Loucy (cell line): ENCODE results near the gene SMPX.

ENCODE experiments used
- H2AFZ ChIP-seq: fragments of 200-600 bp; sonication (generic); 2 replicates; pipeline ENCODE4 v1.6.0; 2016; ENCODE audit warnings: antibody characterized with exemption, mild to moderate bottlenecking, low read length, moderate library complexity
- H3F3A ChIP-seq: fragments of 200-600 bp; 2 replicates; pipeline ENCODE4 v1.6.0; 2016; ENCODE audit warnings: antibody characterized with exemption, low read depth, mild to moderate bottlenecking
- H3K27me3 ChIP-seq: fragments of 200-600 bp; sonication (generic); 2 replicates; pipeline ENCODE4 v1.6.1; 2014; ENCODE audit warnings: low read length, mild to moderate bottlenecking; ENCODE audit not compliant: insufficient read depth, poor library complexity, severe bottlenecking
- H3K36me3 ChIP-seq: fragments of 200-600 bp; sonication (generic); 2 replicates; pipeline ENCODE4 v1.6.1; 2016; ENCODE audit warnings: low read length; ENCODE audit not compliant: insufficient read depth
- H3K4me1 ChIP-seq: fragments of 200-600 bp; sonication (generic); 2 replicates; pipeline ENCODE4 v1.5.1; 2014; ENCODE audit warnings: low read length, mild to moderate bottlenecking; ENCODE audit not compliant: insufficient read depth, poor library complexity, severe bottlenecking
- H3K4me2 ChIP-seq: fragments of 200-600 bp; sonication (generic); 2 replicates; pipeline ENCODE4 v1.6.0; 2014; ENCODE audit warnings: antibody characterized with exemption, low read length, low read depth, mild to moderate bottlenecking; ENCODE audit not compliant: poor library complexity, severe bottlenecking
- H3K4me3 ChIP-seq: fragments of 200-600 bp; sonication (generic); 2 replicates; pipeline ENCODE4 v1.5.1; 2014; ENCODE audit warnings: low read length, mild to moderate bottlenecking, mixed read lengths; ENCODE audit not compliant: poor library complexity, severe bottlenecking
- H3K79me2 ChIP-seq: fragments of 200-600 bp; sonication (generic); 2 replicates; pipeline ENCODE4 v1.6.1; 2014; ENCODE audit warnings: low read length; ENCODE audit not compliant: insufficient read depth
- H3K9ac ChIP-seq: fragments of 200-600 bp; sonication (generic); 2 replicates; pipeline ENCODE4 v1.6.0; 2014; ENCODE audit warnings: mild to moderate bottlenecking, low read depth, low read length, moderate library complexity; ENCODE audit not compliant: poor library complexity, severe bottlenecking
- H3K9me2 ChIP-seq: fragments of 200-600 bp; sonication (generic); replicated peaks from 2 replicates; pipeline ENCODE4 v1.6.1; 2016; ENCODE audit warnings: low read depth, low read length, mixed read lengths
- H3K9me3 ChIP-seq: fragments of 200-600 bp; sonication (generic); 2 replicates; pipeline ENCODE4 v1.6.1; 2014; ENCODE audit warnings: mild to moderate bottlenecking, antibody characterized with exemption, low read length, low read depth; ENCODE audit not compliant: insufficient read depth
- H4K20me1 ChIP-seq: fragments of 200-600 bp; sonication (generic); 2 replicates; pipeline ENCODE4 v1.6.0; 2014; ENCODE audit warnings: antibody characterized with exemption, low read length, mild to moderate bottlenecking; ENCODE audit not compliant: insufficient read depth, poor library complexity, severe bottlenecking
- CTCF ChIP-seq: fragments of 200-600 bp; sonication (generic); conservative IDR thresholded peaks from 2 replicates; pipeline ENCODE4 v1.5.1; 2014; ENCODE audit warnings: mild to moderate bottlenecking, antibody characterized with exemption, low read length
- EZH2phosphoT487 ChIP-seq: fragments of 200-600 bp; IDR thresholded peaks from 2 replicates; pipeline ENCODE4 v1.6.1; 2018; ENCODE audit warnings: antibody characterized with exemption, mild to moderate bottlenecking, moderate library complexity, borderline replicate concordance

SMPX gene

GRCh38 chrX:21702725-21703124 lies 55.2 kb downstream of the SMPX start:
- H3F3A ChIP-seq, result no peaks in the 10 kb centered on the region
- no peaks in the 10 kb centered on the region for H3K79me2 ChIP-seq
- no peaks in the 10 kb centered on the region for H4K20me1 ChIP-seq
- no peak overlapping the region for H3K4me3 ChIP-seq
- no peaks in the 10 kb centered on the region for H3K9me2 ChIP-seq
- no peak overlapping the region for H3K4me2 ChIP-seq
- H2AFZ ChIP-seq, result no peak overlapping the region
- TF ChIP-seq CTCF, result no peak
- TF ChIP-seq EZH2phosphoT487, result no peak
- H3K9ac ChIP-seq, result no peak overlapping the region
- no peaks in the 10 kb centered on the region for H3K36me3 ChIP-seq
- no peaks in the 10 kb centered on the region for H3K27me3 ChIP-seq
- no peaks in the 10 kb centered on the region for H3K9me3 ChIP-seq
- no peaks in the 10 kb centered on the region for H3K4me1 ChIP-seq

- H3K79me2 ChIP-seq, result no peaks in the 10 kb centered on the region
- no peak for TF ChIP-seq EZH2phosphoT487
- no peak for TF ChIP-seq CTCF
- no peak overlapping the region for H3K4me2 ChIP-seq
- H3K9me3 ChIP-seq, result no peaks in the 10 kb centered on the region
- no peaks in the 10 kb centered on the region for H3K9me2 ChIP-seq
- H3K36me3 ChIP-seq, result no peaks in the 10 kb centered on the region
- H4K20me1 ChIP-seq, result no peaks in the 10 kb centered on the region
- no peak overlapping the region for H3K4me3 ChIP-seq
- H3F3A ChIP-seq, result no peaks in the 10 kb centered on the region
- H3K27me3 ChIP-seq, result no peaks in the 10 kb centered on the region
- H3K4me1 ChIP-seq, result no peaks in the 10 kb centered on the region
- H3K9ac ChIP-seq, result no peak overlapping the region
- no peak overlapping the region for H2AFZ ChIP-seq
Measured at GRCh38 chrX:21700967-21701366, 56.9 kb downstream of the SMPX start.

GRCh38 chrX:21700275-21700674 lies 57.6 kb downstream of the SMPX start:
- no peaks in the 10 kb centered on the region for H3K9me2 ChIP-seq
- no peak for TF ChIP-seq EZH2phosphoT487
- TF ChIP-seq CTCF, result no peak
- H3F3A ChIP-seq, result no peaks in the 10 kb centered on the region
- no peaks in the 10 kb centered on the region for H3K36me3 ChIP-seq
- H3K4me2 ChIP-seq, result no peak overlapping the region
- H3K4me1 ChIP-seq, result no peaks in the 10 kb centered on the region
- H3K9ac ChIP-seq, result no peak overlapping the region
- H3K79me2 ChIP-seq, result no peaks in the 10 kb centered on the region
- H3K9me3 ChIP-seq, result no peaks in the 10 kb centered on the region
- no peaks in the 10 kb centered on the region for H4K20me1 ChIP-seq
- no peak overlapping the region for H2AFZ ChIP-seq
- H3K27me3 ChIP-seq, result no peaks in the 10 kb centered on the region
- no peak overlapping the region for H3K4me3 ChIP-seq
